SK-N-DZ (cell line): ENCODE data around the gene ATP10B.
"Not testable (repeated sequence)": the region's sequence is repeated elsewhere in the genome, so short reads cannot be mapped to it uniquely, and the experiment has no call there.

Source experiments
- DNase-seq: peaks from one replicate; pipeline ENCODE4 v3.0.0-alpha.2; 2015; ENCODE audit warnings: low spot score

Gene ATP10B

DNA sequence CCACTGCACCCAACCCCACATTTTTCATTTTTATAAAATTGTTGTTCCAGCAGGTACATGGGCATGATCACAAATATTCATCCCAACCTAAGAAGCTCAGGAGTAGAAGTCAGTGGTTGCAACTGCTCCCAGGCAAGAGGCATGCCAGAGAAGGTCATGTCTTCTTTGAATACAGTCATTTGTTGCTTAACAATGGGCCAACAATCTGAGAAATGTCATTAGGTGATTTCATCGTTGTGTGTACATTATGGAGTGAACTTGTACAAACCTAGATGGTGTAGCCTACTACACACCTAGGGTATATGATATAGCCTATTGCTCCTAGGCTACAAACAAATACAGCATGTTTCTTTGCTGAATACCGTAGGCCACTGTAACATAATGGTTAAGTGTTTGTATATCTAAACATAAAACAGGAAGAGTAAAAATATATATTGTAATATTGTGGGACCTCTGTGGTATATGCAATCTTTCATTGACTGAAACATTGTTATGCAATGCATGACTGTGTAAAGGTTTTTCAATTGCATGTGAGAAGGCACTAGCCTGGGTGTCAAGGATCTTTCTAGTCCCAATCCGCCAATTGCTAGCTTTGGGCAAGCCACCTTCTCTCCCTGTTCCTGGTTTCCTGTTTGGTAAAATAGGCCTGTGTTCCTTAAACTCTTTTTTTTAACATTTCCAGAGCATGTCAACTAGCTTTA is 27.6 kb downstream of the ATP10B start:
- no peak for DNase-seq

DNA sequence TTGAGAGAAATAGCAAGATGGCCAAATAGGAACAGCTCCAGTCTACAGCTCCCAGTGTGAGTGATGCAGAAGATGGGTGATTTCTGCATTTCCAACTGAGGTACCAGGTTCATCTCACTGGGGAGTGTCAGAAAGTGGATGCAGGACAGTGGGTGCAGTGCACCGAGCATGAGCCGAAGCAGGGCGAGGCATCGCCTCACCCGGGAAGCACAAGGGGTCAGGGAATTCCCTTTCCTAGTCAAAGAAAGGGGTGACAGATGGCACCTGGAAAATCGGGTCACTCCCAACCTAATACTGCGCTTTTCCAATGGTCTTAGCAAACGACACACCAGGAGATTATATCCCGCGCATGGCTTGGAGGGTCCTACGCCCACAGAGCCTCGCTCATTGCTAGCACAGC is 39.0 kb downstream of the ATP10B start:
- not testable (repeated sequence) for DNase-seq

DNA sequence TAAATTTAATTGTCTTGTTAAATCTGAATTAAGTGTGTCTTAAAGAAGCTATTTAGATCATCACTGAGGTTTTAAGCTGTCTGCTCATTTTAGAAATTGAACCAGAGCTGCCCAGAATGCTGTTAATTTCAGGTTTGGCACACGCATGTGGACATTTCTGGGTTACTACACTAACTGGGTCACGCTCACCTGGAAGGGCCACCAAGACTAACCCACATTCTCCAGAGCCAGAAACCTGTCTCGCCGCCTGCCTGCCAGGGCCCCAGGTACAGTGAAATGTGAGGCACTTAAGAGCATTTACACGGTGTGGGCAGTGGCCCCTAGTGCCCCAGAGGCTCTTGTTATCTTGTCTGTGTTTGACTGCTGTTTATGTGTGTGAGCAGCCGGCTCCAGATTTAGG is 46.6 kb downstream of the ATP10B start:
- DNase-seq, result no peak

DNA sequence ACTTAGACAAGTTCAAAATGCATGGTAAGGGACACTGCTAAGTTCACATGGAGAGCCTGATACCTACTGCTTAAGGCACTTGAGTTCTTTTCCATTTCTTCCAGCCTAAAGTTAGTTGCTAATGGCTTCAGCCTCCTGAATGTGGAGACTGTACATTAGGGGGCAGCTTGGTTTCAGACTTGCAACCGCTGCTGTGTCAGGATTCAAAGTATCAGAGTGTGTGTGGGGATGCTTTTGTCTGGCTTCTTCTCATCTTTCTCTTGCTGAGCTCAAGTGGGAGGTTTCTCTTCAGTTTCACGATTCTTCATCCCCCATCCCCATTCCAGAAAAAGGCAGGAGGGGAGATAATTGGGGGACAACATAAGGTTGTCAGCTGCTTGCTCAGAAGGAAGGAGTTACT is 49.4 kb downstream of the ATP10B start:
- DNase-seq, result no peak

DNA sequence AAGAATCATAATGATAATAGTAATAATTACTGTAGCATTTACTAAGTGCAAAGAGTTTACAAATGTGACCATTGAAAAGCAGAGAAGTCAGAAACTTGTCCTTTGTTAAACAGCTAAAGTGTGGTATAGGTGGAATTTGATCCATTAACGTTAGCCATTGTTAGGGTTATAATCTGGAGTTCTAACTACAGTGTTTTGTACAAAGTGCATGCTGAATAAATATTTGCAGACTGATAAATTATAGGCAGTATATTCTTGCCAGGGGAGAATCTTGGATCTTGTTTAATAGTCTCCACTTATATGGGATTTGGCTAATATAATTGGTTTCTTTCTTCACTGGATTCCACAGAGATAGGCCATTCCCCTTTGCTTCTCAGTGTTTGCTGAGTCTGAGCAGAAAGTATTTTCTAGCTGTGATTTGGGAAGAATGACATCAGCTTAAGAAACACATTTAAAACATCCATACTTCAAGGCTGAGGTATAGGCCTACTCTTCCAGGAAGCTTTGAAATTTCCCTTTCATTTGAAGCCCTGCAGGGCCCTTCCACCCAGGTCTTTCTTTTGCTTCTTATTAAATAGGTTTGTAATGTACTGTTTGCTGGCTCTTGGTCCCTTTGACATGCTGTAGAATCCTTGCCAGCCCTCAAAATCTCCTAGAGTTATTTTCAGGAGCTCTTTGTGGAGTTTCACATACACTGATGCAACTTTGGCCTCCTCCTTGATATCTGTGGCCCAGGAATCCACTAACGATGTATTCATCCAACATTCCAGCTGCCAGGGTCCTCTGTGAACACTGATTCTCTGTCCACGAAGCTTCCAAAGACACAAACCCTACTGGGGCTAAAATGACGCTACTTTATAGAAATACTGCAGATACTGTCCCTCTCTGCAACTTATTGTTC is 51.4 kb downstream of the ATP10B start:
- DNase-seq, result no peak

DNA sequence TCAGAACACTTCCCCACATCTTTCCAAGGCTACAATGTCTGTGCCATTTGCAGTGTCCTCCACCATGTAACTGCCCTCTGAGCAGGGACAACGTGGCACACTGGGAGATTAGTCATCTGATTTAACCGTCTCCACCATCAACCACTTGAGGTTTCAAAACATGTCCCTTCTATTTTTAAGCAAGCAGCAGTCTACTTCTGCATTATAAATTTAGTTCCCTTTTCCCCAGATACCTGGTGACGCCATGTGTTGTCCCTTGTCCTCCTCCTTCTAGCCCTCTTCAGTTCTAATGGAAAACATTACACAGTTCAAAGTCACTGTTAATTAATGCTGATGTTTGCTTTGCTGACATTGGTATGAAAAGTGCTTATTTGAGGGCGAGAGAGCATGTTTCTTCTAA is 52.8 kb downstream of the ATP10B start:
- DNase-seq, result no peak

DNA sequence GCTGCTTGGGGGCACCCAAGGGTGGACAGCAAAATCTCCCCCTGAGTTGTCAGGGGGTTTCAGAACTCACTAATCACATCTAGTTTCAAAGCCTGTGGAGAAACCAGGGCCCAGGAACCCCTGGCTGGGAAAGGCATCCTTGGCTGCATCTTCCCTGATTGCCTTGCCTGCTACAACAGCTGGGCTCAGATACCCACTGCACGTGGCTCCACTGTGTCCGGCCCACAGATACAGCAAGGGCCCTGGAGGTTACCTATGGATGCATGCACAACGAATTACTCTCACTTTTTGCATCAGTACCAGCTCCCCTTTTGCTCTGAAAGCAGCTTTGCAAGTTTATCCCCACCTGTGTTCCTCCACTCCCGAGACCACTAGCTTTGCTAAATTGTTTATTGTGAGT is 55.0 kb downstream of the ATP10B start:
- no peak for DNase-seq

DNA sequence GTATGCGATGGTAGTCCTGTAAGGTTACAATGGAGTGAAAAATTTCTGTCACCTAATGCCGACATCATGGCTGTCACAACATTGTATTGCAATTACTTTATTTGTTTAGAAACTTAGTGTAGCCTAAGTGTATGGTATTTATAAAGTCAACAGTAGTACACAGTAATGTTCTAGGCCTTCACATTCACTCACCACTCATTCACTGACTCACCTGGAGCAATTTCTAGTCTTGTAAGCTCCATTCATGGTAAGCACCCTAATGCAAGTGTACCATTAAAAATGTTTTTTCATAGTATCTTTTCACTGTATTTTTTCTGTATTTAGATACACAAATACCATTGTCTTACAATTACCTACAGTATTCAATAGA is 58.5 kb downstream of the ATP10B start:
- no peak for DNase-seq

DNA sequence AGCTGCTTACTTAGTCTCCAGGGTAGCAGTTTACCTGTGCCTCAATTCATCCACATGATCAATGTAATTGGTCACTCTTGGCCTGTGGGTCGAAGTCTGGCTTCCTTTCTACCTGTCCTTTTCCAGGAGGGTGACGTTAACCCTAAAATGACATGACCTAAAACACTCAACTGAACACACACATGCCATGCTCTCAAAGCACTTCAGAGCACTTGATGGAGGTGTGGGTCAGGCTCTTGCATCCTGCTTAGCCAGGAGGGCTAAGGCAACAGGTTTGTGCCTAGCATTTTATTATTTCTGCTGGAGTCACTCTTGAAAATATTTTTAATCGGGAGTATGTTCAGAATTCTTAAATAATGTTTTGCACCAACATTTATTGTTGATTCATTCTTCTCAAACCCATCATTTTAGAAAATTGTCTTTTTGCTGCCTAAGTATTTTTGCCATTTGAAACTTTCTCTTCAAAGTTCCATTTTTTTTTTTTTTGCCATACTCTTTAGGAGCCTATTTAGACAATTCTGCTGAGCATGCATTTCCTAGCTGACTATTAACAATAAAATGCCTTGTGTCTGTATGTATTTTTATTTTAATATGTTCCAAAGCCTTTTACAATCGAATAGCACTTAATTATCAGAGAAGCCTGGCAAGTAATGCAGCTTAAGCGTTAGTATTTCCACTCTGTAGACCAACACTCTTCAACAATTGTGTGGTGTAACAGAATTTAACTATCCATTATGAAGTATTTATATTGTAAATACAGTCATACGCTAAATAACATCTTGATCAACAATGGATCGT is 59.1 kb downstream of the ATP10B start:
- DNase-seq, result no peak

DNA sequence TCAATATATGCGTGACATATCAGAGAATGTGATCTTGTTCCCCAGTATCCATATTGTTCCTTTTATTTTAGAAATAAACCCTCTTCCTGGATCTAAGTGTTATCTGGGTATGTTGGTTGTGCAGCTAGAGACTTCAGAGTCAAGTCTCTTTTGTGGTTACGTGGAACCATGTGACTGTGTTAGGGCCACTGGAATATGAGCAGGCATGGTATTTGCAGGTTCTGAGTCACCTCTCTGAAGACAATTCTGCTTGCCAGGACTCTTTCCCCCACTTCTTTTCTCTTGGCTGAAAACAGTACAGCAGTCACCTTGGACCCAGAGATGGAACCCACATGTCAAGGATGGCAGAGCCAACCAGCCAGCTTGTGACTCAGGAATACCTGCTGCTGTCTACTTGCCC is 59.7 kb downstream of the ATP10B start:
- DNase-seq, result no peak

DNA sequence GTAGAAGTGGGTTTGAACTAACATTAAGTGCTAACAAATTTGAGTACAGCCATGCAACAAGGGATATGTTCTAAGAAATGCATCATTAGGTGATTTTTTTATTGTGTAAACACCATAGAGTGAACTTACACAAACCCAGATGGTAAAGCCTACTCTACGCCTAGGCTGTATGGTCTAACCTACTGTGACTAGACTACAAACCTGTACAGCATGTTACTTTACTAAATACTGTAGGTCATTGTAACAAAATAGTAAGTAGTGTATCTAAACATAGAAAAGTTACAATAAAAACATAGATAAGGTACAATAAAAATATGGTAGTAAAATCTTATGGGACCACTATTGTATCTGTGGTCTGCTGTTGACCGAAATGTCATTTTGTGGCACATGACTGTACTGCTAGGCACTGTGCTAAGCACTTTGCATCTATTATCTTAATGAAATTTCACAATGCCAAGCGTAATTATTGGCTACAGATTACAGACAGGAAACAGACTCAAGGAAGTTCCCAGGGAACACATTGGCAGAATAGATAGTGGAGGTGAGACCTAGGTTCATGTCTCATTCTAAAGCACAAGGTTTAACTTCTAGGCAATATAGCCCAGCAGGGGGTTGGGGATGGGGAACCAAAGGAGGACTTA is 62.7 kb downstream of the ATP10B start:
- DNase-seq, result no peak

DNA sequence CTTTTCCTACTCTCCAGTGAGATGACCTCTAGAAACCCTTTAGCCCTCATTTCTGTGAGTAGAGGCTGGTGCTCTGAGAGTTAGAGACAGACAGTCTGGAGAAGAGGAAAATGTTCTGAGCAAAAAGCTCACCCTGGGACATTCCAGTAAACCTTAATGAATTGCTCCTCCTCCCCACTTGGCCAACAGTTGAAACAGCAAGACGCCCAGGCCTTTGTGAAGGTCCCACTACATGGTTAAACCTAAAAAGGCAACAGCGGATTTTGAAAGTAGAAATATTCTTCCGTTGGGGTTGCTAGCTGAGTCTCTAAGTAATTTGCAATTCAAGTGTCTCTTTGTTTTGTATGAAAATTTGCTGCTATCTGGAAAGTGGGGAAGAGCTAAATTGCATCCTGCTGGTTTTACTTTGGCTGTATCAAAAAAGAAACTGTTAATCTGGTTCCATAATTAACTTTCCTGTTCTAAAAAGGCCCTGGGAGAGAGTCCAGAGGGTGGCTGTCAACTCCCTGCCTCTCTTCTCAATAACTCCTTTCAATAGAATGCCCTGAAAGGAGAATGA is 63.8 kb downstream of the ATP10B start:
- no peak for DNase-seq

DNA sequence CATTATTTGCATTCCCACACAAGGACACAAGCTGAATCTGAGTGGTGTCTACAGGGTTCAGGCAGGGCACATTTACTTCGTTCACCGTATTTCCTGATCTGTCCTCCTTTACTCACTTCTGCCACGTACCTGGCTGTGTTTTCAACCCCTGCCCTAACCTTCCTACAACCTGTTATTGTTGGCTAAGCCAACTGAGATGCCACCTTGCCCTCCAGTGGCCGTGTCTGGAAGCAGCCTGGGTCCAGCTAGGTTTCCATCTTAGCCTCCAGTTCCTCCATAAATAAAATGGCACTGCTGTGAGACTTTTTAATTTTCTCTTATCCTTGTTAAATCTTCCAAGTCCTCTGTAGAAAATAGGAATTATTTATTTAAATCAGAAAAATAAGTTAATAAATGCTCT is 64.8 kb downstream of the ATP10B start:
- DNase-seq, result no peak

DNA sequence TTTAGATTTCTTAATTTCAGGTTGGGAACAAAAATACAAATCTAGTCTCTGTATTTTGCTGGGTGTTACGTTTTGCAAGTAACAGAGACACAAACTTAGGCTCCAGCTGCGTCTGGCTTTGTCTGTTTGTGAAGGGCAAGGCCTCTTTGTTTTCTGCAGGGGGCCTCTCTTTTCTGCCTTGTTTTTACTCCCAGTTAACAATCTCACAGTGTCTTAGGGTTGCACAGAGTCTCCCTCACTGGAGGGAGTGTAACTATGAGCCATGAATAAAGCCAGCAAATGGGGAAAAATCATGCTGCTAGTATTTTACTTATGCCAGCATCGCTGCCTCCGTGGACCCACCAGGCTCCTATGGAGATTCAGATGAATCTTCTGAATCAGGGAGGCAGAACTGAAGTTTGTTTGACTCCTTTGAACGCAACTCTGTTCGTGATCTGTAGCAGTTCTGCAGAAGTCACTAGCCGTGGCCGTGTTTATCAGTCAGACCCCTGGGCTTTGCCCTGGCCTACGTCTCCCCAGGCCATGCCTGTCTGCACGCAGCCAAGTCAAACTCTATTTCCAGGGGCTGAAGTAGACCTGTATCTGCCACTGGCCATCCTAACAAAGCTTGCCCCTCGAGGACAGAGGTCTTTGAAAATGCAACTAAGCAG is 77.2 kb downstream of the ATP10B start:
- DNase-seq, result no peak

DNA sequence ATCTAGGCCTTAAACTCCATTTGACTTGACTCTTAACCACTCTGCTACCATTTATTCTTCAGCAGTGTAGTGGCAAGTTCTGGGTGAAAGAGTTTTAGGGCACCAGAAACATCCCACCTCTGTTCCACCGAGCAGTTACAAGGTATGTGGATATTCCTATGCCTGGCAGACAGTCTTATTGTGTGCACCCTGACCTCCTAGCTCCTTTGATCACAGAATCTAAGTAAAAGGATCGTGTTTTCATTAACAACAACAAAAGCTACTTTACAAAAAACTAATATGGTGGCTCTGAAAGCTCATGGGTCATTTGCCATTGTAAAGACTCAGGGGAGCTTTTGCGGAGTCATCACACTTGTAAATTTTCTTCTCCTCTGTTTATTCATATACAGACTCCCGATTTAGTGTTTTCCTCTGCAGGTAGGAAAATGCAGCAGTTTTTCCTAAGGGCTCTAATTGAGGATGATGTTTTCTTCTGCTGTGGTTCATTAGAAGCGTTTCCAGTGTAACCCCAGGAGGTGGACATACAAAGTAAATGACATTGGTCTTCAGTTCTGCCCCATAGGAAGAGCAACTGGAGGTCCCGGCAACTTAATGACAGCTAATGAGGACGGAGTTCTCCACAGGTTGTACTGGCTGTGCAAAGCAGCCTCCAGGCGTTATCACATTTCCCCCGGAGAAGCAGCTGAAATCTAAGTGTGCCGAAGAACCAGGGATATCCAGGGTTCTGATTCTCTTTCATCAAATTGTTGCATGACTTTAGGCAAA is 78.2 kb downstream of the ATP10B start:
- DNase-seq, result no peak

DNA sequence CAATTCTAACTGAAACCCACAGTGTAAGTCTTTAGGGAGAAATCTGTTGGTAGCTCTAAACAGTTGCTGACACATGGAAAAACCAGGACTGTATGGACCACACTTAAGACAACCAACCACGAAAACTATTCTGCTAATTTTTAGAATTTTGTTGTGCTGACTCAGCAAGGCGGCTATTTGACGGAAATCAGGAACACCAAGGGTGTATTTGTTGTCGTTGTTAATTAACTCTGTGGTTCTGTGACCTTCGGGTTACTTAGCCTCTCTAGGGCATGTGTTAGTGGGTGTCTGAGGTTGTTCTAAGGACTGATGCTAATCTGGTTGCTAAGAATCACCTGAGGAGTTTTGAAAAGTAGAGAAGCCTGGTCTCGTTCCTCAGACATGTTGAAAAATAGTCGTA is 79.2 kb downstream of the ATP10B start:
- DNase-seq, result no peak

DNA sequence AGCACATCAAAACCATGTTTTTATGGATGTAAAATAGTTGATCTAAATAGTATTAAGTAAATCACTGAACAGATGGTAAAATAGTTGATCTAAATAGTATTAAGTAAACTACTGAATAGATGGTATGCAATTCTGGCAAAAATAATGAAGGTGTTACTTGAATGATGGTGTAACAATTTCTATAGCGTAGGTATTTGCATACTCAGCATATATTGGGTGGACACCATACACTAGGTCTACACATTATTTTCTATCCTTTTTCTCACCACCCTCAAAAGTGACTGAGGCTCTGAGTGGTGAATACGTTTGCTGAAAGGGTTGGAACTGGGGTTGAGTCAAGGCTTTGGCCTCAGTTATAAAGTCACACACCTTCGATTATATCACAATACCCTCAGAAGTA is 81.3 kb downstream of the ATP10B start:
- no peak for DNase-seq

DNA sequence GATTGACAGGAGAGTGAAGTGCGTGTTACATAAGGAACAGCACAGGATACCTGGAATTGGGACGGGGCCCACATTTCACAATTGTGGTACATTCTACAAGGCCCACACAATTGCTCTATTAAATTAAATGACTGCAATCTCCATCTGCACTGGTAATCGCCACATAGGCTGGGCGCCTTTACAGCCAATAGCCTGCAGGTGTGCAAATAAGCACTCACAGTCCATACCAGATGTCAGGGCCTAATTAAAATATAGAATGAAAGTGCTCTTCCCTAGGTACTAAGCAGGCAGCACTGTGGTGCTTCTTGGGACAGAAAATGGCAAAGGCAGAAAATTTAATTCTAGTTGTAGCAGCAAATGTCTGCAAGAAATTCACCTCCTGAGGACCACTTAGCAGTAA is 82.7 kb downstream of the ATP10B start:
- no peak for DNase-seq

DNA sequence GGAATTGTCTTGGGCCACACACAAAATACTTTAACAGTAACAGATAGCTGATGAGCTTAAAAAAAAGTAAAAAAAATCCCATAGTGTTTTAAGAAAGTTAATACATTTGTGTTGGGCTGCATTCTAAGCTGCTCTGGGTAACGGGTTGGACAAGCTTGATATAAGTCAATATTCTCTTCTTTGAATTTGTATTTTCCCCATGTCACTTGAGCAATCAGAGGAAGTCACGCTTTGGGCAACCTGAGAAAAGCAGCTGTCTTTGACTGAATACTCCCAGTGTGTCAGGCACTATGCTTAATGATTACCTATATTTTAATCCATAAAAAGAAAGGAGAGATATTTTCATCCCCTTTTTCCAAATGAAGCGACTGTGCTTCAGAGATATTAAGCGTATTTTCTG is 84.9 kb downstream of the ATP10B start:
- no peak for DNase-seq

DNA sequence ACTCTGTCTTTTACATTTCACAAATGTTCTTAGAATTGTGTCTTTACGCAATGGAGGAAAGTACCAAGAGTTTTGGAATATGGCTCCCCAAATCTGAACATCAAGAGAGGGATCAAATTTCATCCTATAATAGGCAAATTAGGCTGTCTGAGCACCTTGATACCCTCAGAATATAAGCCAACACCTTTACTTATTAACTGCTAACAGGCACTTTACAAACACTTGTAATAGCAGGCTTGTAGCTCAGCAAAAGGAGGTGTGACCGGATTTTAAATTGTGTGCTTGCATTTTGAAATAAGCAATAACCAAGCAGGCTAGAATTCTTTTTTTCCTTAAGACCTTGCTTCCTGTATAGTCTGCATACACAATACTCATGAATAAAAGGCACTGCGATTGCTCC is 92.0 kb downstream of the ATP10B start:
- DNase-seq, result no peak
